PC-9 (cell line): Measurements from ENCODE around the gene DOCK4. TPM values are rescaled to one million over a fixed set of nuclear protein-coding genes. Genes with fewer than 3 reads are reported as not detected.

Source experiments
- BruUV-seq: library from RNA; stranded (reverse); fragments of 400-500 nt; replicated peaks from 2 replicates; lab custom pipeline; 2021; lab: Mats Ljungman, UMichigan
- CTCF ChIA-PET: fragments of 300-600 bp; sonication (Branson Sonifier 250); formaldehyde crosslinking; loops from one replicate; lab custom pipeline; 2022; ENCODE audit warnings: antibody characterized with exemption; lab: Charles Lee
- POLR2A ChIA-PET: fragments of 300-600 bp; sonication (Branson Sonifier 250); formaldehyde crosslinking; loops from one replicate; lab custom pipeline; 2022; ENCODE audit warnings: antibody characterized with exemption; ENCODE audit not compliant: unreplicated experiment; lab: Charles Lee
- DNase-seq, 2 experiments: peaks; one replicate each; pipeline versions ENCODE4 v3.0.0 to v3.0.0-alpha.2; 2015 to 2022; ENCODE audit warnings: mixed read lengths in 1 of 2
- H2AFZ ChIP-seq: fragments of 200-600 bp; sonication (generic); 2 replicates; pipeline ENCODE4 v1.8.1; 2017; ENCODE audit warnings: antibody characterized with exemption
- H3F3A ChIP-seq: fragments of 200-600 bp; sonication (generic); 2 replicates; pipeline ENCODE4 v1.8.1; 2017; ENCODE audit warnings: antibody characterized with exemption, mild to moderate bottlenecking, low read depth; ENCODE audit not compliant: insufficient read depth
- H3K27ac ChIP-seq: fragments of 200-600 bp; sonication (generic); 2 replicates; pipeline ENCODE4 v1.6.1; 2016; ENCODE audit warnings: mixed run types
- H3K27me3 ChIP-seq: fragments of 200-600 bp; sonication (generic); 2 replicates; pipeline ENCODE4 v1.6.1; 2016; ENCODE audit warnings: low read depth, mixed run types; ENCODE audit not compliant: insufficient read depth
- H3K36me3 ChIP-seq: fragments of 200-600 bp; sonication (generic); 2 replicates; pipeline ENCODE4 v1.6.1; 2016; ENCODE audit warnings: low read depth, mixed run types
- H3K4me1 ChIP-seq: fragments of 200-600 bp; sonication (generic); replicated peaks from 2 replicates; pipeline ENCODE4 v1.6.1; 2016; ENCODE audit warnings: mixed run types; ENCODE audit not compliant: insufficient read depth
- H3K4me2 ChIP-seq: fragments of 200-600 bp; sonication (generic); 2 replicates; pipeline ENCODE4 v1.6.1; 2017; ENCODE audit warnings: mixed run types
- H3K4me3 ChIP-seq: fragments of 200-600 bp; sonication (generic); 2 replicates; pipeline ENCODE4 v1.6.1; 2016; ENCODE audit warnings: mixed run types
- H3K79me2 ChIP-seq: fragments of 200-600 bp; sonication (generic); 2 replicates; pipeline ENCODE4 v1.6.1; 2017; ENCODE audit warnings: low read depth, mixed run types
- H3K9me2 ChIP-seq: fragments of 200-600 bp; sonication (generic); 2 replicates; pipeline ENCODE4 v1.8.1; 2017; ENCODE audit warnings: mild to moderate bottlenecking; ENCODE audit not compliant: insufficient read depth
- H3K9me3 ChIP-seq: fragments of 200-600 bp; sonication (generic); 2 replicates; pipeline ENCODE4 v1.8.1; 2016; ENCODE audit warnings: low read depth; ENCODE audit not compliant: insufficient read depth
- H4K20me1 ChIP-seq: fragments of 200-600 bp; sonication (generic); 2 replicates; pipeline ENCODE4 v1.8.1; 2017; ENCODE audit not compliant: insufficient read depth
- EZH2 ChIP-seq: fragments of 200-600 bp; sonication (generic); IDR thresholded peaks from 2 replicates; pipeline ENCODE4 v1.8.0; 2017; ENCODE audit warnings: antibody characterized with exemption, low read depth
- intact Hi-C: fragments of 100-400 bp; cut with micrococcal nuclease; formaldehyde crosslinking; loops from one replicate; pipeline ENCODE4 v1.10.0; 2022; ENCODE audit not compliant: unreplicated experiment
- total RNA-seq: library from RNA; stranded (reverse); gene quantifications from 2 replicates; pipeline ENCODE4 v1.2.3, GENCODE V29; 2021
- TF ChIP-seq, protein P1 (sequence below): fragments of 200-600 bp; sonication (generic); conservative IDR thresholded peaks from 2 replicates; pipeline ENCODE4 v1.6.1; 2017; ENCODE audit warnings: mixed run types, antibody characterized with exemption, mild to moderate bottlenecking, moderate library complexity

DOCK4 gene
- total RNA-seq, 1 experiment from 2014 or later, result 0.98 TPM

GRCh38 chr7:112118581-112119566 is 87.3 kb downstream of the DOCK4 start:
- Histone ChIP-seq H3K79me2 (no peaks in the 10 kb centered on the region), H3K9me3 (no peaks in the 10 kb centered on the region), H2AFZ (no peak overlapping the region), H3F3A (no peaks in the 10 kb centered on the region), H4K20me1 (no peaks in the 10 kb centered on the region), H3K27me3 (no peaks in the 10 kb centered on the region), H3K4me2 (no peak overlapping the region), H3K4me1 (no peaks in the 10 kb centered on the region), H3K9me2 (no peaks in the 10 kb centered on the region), H3K27ac (no peak overlapping the region), H3K36me3 (no peaks in the 10 kb centered on the region), H3K4me3 (no peak overlapping the region)
- CTCF ChIA-PET, result no interaction called here
- no TSS peak for BruUV-seq
- no peak for DNase-seq
- intact Hi-C loops, result no loop called here
- no peak for TF ChIP-seq EZH2
- TF ChIP-seq, protein P1, sequence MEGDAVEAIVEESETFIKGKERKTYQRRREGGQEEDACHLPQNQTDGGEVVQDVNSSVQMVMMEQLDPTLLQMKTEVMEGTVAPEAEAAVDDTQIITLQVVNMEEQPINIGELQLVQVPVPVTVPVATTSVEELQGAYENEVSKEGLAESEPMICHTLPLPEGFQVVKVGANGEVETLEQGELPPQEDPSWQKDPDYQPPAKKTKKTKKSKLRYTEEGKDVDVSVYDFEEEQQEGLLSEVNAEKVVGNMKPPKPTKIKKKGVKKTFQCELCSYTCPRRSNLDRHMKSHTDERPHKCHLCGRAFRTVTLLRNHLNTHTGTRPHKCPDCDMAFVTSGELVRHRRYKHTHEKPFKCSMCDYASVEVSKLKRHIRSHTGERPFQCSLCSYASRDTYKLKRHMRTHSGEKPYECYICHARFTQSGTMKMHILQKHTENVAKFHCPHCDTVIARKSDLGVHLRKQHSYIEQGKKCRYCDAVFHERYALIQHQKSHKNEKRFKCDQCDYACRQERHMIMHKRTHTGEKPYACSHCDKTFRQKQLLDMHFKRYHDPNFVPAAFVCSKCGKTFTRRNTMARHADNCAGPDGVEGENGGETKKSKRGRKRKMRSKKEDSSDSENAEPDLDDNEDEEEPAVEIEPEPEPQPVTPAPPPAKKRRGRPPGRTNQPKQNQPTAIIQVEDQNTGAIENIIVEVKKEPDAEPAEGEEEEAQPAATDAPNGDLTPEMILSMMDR, result no peak
- POLR2A ChIA-PET, result no interaction called here

DNA sequence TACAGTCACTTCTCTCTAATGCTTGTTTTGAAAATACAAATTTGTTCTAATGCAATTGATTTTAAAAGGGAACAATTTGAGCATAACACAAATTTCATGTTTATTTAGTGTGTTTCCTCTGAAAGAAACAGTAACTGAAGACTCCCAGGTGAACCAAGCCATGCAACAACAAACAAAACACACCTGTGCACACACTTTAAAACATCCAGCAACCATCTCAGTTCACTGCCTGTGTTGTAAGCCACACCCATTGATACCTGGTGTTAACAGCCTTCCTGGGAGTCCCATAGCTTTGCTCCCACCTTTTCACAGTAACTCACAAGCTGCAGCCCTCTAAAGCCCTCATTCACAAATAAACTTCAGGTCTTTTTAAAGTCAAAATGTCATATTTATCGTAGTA is 89.3 kb downstream of the DOCK4 start:
- Histone ChIP-seq H3K27me3 (no peaks in the 10 kb centered on the region), H3F3A (no peaks in the 10 kb centered on the region), H3K9me2 (no peaks in the 10 kb centered on the region), H3K27ac (no peak overlapping the region), H4K20me1 (no peaks in the 10 kb centered on the region), H3K79me2 (no peaks in the 10 kb centered on the region), H2AFZ (no peak overlapping the region), H3K4me1 (no peaks in the 10 kb centered on the region), H3K4me2 (no peak overlapping the region), H3K36me3 (no peaks in the 10 kb centered on the region), H3K4me3 (no peak overlapping the region), H3K9me3 (no peaks in the 10 kb centered on the region)
- ChIA-PET POLR2A (no interaction called here), CTCF (no interaction called here)
- TF ChIP-seq, protein P1, result no peak
- no peak for TF ChIP-seq EZH2
- no peak for DNase-seq
- BruUV-seq, result no TSS peak
- intact Hi-C loops, result no loop called here

DNA sequence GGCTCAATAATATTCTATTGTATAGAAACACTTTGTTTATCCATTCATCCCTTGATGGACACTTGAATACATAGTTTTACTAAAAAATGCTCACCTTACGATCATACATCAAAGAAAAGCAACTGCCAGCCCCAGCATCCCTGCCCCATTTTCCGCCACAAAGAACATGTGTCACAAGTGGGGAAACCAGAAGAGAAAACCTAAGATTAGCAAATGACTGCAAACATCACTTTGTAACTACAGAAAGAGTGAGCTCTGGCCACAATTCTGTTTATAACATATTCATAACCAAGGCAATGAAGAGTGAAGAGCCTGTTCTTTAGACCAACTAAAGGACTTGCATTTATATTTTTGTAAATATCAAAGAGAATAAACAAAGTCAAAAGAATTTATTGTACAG is 89.8 kb downstream of the DOCK4 start:
- no peaks in the 10 kb centered on the region for H3K79me2 ChIP-seq
- no peak overlapping the region for H3K4me2 ChIP-seq
- H3K4me1 ChIP-seq, result no peaks in the 10 kb centered on the region
- H4K20me1 ChIP-seq, result no peaks in the 10 kb centered on the region
- POLR2A ChIA-PET, result no interaction called here
- CTCF ChIA-PET, result no interaction called here
- TF ChIP-seq, protein P1, result no peak
- TF ChIP-seq EZH2, result no peak
- intact Hi-C loops, result no loop called here
- no peaks in the 10 kb centered on the region for H3K9me3 ChIP-seq
- H3K4me3 ChIP-seq, result no peak overlapping the region
- no peaks in the 10 kb centered on the region for H3K9me2 ChIP-seq
- no peaks in the 10 kb centered on the region for H3K27me3 ChIP-seq
- no peaks in the 10 kb centered on the region for H3K36me3 ChIP-seq
- no peak overlapping the region for H2AFZ ChIP-seq
- DNase-seq, result no peak
- H3K27ac ChIP-seq, result no peak overlapping the region
- no TSS peak for BruUV-seq
- no peaks in the 10 kb centered on the region for H3F3A ChIP-seq
